Renal cortex interstitium (tissue), 15 donors: ENCODE measurements around the gene STK24. TPM values are rescaled to one million over a fixed set of nuclear protein-coding genes. Genes with fewer than 3 reads are reported as not detected.
"Not testable (repeated sequence)": the region's sequence is repeated elsewhere in the genome, so short reads cannot be mapped to it uniquely, and the experiment has no call there.

ENCODE experiments used
- DNase-seq, 11 donors: peaks; one replicate each; pipeline ENCODE4 v3.0.0-alpha.2; 2013; ENCODE audit warnings: low read depth in 9 of 11, low spot score in 4 of 11; ENCODE audit errors: extremely low read depth in 1 of 11
- long read RNA-seq, 16 experiments: transcript quantifications; one replicate each; lab custom pipeline, GENCODE V29; 2026
- polyA plus RNA-seq, 3 donors: library from polyadenylated mRNA; unstranded; fragments of 120-200 nt; gene quantifications; one replicate each; pipeline ENCODE4 v1.2.1, GENCODE V29; 2013; ENCODE audit not compliant: insufficient read length in 3 of 3

The STK24 gene
- polyA plus RNA-seq = 100 to 1,000 TPM; 116 to 126 (median 117) TPM
- long read RNA-seq, donor 1, full-length matches to known transcripts = 22 of 22 reads
- long read RNA-seq, donor 1, partial matches to known transcripts = 0 of 22 reads
- long read RNA-seq, donor 1, other reads (novel, unspliced or antisense) = 0 of 22 reads
- long read RNA-seq, donor 2, full-length matches to known transcripts = 18 of 57 reads
- long read RNA-seq, donor 2, partial matches to known transcripts = 39 of 57 reads
- long read RNA-seq, donor 2, other reads (novel, unspliced or antisense) = 0 of 57 reads
- long read RNA-seq, donor 3, full-length matches to known transcripts = 37 of 37 reads
- long read RNA-seq, donor 3, partial matches to known transcripts = 0 of 37 reads
- long read RNA-seq, donor 3, other reads (novel, unspliced or antisense) = 0 of 37 reads
- long read RNA-seq, donor 4, full-length matches to known transcripts = 12 of 12 reads
- long read RNA-seq, donor 4, partial matches to known transcripts = 0 of 12 reads
- long read RNA-seq, donor 4, other reads (novel, unspliced or antisense) = 0 of 12 reads
- long read RNA-seq, donor 5 = 0 reads
- long read RNA-seq, donor 6, full-length matches to known transcripts = 23 of 81 reads
- long read RNA-seq, donor 6, partial matches to known transcripts = 58 of 81 reads
- long read RNA-seq, donor 6, other reads (novel, unspliced or antisense) = 0 of 81 reads
- long read RNA-seq, donor 7, full-length matches to known transcripts = 22 of 236 reads
- long read RNA-seq, donor 7, partial matches to known transcripts = 160 of 236 reads
- long read RNA-seq, donor 7, other reads (novel, unspliced or antisense) = 54 of 236 reads
- long read RNA-seq, donor 8 = 0 reads
- long read RNA-seq, donor 9, full-length matches to known transcripts = 14 of 20 reads
- long read RNA-seq, donor 9, partial matches to known transcripts = 6 of 20 reads
- long read RNA-seq, donor 9, other reads (novel, unspliced or antisense) = 0 of 20 reads
- long read RNA-seq, donor 10, full-length matches to known transcripts = 12 of 47 reads
- long read RNA-seq, donor 10, partial matches to known transcripts = 35 of 47 reads
- long read RNA-seq, donor 10, other reads (novel, unspliced or antisense) = 0 of 47 reads
- long read RNA-seq, donor 11, full-length matches to known transcripts = 17 of 30 reads
- long read RNA-seq, donor 11, partial matches to known transcripts = 13 of 30 reads
- long read RNA-seq, donor 11, other reads (novel, unspliced or antisense) = 0 of 30 reads
- long read RNA-seq, donor 12, full-length matches to known transcripts = 7 of 12 reads
- long read RNA-seq, donor 12, partial matches to known transcripts = 5 of 12 reads
- long read RNA-seq, donor 12, other reads (novel, unspliced or antisense) = 0 of 12 reads
- long read RNA-seq, donor 13 = 0 reads
- long read RNA-seq, donor 14, full-length matches to known transcripts = 22 of 22 reads
- long read RNA-seq, donor 14, partial matches to known transcripts = 0 of 22 reads
- long read RNA-seq, donor 14, other reads (novel, unspliced or antisense) = 0 of 22 reads
- long read RNA-seq, donor 15, full-length matches to known transcripts = 8 of 8 reads
- long read RNA-seq, donor 15, partial matches to known transcripts = 0 of 8 reads
- long read RNA-seq, donor 15, other reads (novel, unspliced or antisense) = 0 of 8 reads
- long read RNA-seq, donor 16, full-length matches to known transcripts = 59 of 76 reads
- long read RNA-seq, donor 16, partial matches to known transcripts = 17 of 76 reads
- long read RNA-seq, donor 16, other reads (novel, unspliced or antisense) = 0 of 76 reads

GRCh38 chr13:98576963-98577835, at the start of gene STK24:
STK24 (minus strand) TSS chr13:98577107; CDS start chr13:98576786, 321 bp downstream.
- peak in 4 of 11 donors; percentile 75 to 79 (median 76) for DNase-seq

DNA sequence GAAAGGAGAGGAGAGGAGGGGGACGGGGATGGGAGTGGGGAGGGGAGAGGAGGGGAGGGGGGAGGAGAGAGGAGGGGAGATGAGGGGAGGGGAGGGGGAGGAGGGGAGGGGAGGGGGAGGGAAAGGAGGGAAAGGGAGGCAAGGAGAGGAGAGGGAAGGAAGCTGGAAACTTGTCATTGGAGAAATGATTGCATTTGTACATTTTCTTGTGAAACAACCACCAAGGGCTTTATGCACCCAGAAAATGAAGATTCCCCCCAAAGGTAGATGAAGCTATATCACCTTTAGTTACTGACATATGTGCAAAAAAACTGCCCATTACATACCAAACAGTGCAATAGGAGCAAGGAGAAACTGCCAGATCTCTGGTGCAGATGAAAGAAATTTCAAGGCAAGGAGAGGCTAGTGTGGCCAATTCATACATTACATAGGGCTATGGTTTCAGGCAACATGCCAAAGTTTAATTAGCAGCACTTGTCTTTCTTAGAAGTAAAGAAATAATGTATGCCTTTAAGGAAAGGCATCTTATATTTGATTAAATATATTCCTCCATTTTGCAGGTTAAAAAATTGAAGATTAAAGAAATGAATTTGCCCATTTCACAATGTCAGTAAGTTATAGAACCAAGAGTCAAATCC, 49.5 kb upstream of the STK24 start:
- DNase-seq = no peak

DNA sequence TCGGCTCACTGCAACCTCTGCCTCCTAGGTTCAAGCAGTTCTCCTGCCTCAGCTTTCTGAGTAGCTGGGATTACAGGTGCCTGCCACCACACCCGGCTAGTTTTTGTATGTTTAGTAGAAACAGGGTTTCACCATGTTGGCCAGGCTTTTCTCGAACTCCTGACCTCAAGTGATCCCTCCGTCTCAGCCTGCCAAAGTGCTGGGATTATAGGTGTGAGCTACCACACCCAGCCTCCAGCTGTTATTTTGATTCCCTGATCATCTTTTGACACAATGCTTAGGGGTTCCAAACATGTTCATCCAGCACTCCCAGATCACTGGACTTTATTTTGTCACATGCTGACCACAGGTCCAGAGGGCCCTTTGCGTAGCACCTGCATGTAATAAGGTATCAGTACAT, 47.7 kb upstream of the STK24 start:
- not testable (repeated sequence) for DNase-seq

DNA sequence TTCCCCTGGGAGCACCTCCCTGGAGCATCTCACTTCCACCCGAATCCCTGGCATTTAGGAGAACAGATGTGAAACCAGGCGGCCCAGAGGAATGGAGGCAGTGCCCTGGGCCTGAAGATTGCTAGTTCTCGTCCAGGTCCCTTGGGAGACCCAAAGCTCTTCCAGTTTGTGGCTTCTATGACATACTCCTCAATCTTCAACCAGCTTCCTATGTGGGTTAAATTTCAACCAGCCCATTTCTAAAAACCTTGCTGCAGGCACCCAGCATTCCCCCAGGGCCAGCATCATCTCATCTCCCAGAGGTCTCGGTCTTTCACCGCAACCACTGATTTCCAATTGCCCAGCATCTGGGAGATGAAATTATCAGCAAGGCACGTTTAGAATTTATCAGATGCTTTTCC, 46.0 kb upstream of the STK24 start:
- DNase-seq = no peak

DNA sequence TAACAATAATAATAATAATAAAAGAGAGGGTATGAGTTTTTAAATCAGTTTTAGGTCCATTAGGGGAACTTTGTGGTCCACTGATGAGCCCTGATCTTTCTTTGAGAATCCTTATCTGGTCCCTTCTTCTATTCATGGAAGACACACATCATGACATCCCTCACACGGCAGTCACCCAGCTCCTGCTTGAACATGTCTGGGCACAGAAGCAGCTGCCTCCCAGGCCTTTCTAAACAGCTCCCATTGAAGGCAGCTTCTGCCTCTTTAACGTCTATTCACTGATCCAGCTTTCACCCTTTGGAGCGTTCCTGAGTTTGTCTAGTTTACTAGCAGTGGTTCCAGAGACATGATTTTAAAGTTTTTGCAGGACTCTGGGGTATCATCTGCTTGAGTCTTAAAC, 42.6 kb upstream of the STK24 start:
- DNase-seq = no peak

DNA sequence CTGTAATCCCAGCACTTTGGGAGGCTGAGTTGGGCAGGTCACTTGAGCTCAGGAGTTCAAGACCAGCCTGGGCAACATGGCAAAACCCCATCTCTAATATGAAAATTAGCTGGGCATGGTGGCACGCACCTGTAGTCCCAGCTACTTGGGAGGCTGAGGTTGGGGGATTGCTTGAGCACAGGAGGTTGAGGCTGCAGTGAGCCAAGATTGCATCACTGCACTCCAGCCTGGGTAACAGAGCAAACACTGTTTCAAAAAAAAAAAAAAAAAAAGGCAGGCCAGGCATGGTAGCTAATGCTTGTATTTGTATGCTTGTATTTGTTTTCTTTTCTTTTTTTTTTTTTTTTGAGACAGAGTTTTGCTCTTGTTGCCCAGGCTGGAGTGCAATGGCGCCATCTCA, 38.7 kb upstream of the STK24 start:
- not testable (repeated sequence) for DNase-seq

GRCh38 chr13:98613591-98613990, 36.7 kb upstream of the STK24 start:
- no peak for DNase-seq

DNA sequence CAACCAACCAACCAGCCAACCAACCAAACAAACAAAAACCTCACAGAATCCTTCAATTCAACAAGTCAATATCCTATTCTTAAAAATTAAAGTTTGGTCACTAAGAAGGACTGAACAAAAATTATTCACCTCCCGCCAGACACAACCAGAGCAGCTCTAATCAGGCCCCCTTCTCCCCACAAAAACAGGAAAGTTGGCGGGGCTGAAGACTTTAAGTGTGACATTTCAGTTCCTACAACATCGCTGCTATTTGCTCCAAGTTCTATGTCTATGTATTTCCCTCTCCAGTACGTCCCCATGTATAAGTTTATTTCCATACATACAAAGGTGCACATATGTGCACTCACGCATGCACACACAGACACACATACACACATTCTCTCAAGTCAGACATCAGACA, 32.8 kb upstream of the STK24 start:
- DNase-seq = no peak

DNA sequence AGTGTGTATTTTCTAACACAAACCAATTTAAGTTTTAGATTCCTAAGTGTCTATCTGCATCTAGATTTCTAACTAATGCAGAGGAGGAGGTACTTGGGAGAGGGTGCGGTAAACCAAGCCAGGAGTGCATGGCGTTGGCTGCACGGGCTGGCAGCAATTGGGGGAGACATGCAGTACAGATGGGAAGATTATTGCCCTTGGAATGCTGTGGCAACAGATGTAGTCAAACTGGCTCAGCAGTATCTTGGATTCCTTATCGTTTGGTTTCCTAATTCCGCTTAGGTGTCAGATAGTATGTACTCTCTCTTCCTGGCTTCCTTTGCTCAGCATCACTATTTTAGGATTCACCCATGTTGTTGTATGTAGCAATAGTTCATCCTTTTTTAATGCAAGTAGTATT, 29.4 kb upstream of the STK24 start:
- DNase-seq = no peak

DNA sequence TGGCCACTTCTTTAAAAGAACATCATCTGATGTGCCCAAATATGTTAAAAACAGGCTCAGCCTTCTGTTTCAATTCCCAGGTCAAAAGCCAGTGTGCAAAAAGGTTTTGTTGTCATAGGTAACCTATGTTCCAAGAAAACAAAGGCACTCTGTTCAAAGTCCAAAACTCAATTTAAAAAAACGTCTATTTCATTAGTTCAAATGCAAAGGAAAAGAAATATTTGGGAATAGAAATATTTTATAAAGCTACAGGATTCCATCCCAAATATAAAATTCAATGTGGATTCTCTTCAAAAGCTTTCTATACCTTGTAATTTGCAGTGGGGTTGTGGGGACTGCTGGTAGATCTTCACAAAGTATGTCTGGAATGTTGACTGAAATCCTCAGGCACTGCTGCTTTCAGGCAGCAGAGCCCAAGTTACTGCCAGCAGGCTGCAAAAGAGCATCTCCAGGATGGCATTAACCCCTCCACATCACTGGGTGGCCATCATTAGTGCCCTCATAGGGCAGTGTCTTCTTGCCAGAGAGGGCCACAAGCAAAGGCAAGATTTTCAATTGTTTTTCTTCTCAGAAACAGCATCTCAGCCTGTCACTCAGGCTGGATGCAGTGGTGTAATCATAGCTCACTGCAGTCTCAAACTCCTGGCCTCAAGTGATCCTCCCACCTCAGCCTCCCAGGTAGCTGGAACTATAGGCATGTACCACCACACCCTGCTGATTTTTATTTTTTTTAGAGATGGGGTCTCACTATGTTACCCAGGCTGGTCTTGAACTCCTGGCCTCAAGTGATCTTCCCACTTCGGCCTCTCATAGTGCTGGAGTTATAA, 22.8 kb upstream of the STK24 start:
- DNase-seq = no peak

GRCh38 chr13:98598043-98598442, 21.1 kb upstream of the STK24 start:
- DNase-seq = no peak

GRCh38 chr13:98595134-98595533, 18.2 kb upstream of the STK24 start:
- no peak for DNase-seq

DNA sequence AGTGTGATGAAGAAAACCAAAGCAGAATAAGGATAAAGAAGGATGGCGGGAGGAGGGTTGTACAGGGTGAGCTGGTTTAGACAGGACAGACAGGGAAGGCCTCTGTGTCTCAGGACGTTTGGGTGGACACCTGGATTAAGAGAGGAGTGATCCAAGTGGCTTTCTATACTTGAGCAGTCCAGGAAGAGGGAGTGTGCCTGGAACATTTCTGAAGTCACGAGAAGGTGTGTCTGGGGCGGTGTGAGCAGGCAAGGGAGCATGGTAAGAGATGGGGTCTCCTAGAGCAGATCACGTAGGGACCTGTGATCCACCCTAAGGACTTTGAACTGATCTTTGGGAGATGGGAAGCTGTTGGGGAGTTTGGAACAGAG, 15.4 kb upstream of the STK24 start:
- no peak for DNase-seq

GRCh38 chr13:98591721-98592361, 14.9 kb upstream of the STK24 start:
- no peak for DNase-seq

GRCh38 chr13:98590471-98590870, 13.6 kb upstream of the STK24 start:
- DNase-seq = not testable (repeated sequence)

- DNase-seq = not testable (repeated sequence)
Measured at GRCh38 chr13:98589516-98589915, 12.6 kb upstream of the STK24 start.
